NCI-H82 treated with DMSO at 0.1 percent for 48 hours (cell line): ENCODE data around the gene MSANTD2.

ENCODE experiments used
- DNase-seq: peaks from one replicate; lab custom pipeline; 2025; ENCODE audit not compliant: unreplicated experiment; lab: John Stamatoyannopoulos, UW

Gene MSANTD2

DNA sequence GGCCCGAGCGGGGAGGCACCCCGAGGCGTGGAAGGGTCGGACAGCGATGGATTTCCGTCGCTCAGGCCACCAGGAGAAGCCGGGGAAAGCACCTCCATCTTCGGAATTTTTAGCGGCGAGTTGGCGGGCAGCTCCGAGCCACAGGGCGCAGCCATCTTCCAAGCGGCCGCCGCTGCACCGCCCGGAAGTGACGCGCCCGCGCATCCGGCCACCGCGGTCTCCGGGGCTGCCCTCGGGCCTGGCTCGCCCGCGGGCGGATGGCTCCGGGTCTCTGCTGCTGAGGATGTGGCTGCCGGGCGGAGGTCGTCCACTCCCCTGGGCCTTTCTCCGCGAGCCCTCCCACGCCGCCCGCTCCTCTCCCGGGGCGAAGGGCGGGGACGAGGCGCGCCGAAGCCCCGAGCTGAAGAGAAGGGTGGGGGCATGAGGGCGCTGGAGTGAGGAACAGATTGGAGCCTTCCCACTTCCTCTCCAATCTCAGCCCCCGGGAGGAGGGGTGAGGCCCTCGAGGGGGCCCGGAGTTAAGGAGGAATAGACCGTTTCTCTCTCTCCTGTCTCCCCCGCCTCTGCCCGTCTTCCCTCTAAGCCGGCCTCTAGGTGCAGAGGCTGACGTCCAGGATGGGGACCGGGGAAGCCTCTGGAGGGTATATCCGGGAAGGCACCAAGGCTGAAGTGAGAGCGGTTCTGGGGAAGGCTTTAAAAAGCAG is at the start of gene MSANTD2:
Gene MSANTD2, minus strand, starts transcription at position 181 of the 704 bp plus-strand sequence. Its CDS starts 26 bp downstream, at position 155.
- peak; percentile 65 for DNase-seq

DNA sequence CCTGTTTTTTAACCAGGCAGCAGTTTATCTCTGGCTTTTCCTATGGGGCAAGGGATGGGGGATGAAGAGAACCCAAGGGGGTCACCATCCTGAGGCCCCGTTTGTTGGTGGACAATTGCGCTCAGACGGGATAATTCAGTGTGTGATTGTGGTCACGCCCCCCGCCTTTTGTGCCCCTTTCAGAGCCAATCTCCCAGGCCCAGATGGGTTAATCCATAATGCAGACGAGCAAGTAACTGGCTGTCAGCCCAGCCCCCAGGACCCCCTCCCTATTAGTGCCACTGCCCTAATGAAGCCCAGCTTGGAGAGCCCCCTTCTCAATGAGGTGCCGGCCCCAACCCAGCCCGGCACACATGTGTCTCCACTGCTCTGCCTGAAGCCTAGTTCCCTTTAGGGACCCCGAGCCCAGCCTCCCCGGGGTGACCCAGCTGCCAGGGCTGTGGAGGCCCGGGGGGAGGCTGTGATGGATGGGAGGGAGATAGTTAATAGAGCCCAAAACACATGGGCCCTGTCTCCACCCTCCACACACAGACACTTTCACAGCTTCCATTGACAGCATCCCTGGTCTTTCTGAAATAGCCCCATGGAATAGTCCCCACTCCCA is 46.0 kb upstream of the MSANTD2 start:
- no peak for DNase-seq

DNA sequence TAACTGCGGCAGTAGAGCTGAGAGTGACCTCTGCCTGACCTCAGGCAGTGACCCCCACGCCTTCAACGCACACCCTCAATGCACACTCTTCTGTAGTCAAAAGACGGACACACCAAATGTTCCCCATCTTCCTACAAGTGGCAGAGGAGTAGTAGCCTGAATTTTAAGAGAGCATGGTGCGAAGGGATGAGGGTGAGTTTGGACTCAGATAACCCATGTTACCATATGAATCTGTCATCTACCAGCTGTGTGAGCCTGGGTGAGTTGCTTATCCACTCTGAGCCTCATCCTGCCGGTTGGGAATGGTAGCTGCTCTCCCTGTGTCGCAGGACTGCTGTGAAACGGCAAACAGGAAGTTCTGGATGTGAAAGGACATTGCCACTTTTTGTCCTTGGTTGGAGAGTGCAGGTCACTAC is 44.5 kb upstream of the MSANTD2 start:
- no peak for DNase-seq

DNA sequence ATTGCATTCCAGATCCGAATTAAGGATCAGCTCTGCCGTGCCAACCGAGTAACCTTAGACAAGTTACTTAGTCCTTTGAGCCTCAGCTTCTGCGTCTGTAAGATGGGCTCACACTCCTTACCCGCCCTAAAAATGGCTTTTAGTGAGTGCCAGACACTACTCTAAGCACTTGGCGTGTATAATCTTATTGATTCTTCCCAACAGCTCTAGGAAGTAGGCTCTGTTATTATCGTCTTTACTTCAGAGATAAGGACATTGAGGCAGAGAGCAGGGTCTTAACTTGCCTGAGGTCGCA is 43.4 kb upstream of the MSANTD2 start:
- no peak for DNase-seq

DNA sequence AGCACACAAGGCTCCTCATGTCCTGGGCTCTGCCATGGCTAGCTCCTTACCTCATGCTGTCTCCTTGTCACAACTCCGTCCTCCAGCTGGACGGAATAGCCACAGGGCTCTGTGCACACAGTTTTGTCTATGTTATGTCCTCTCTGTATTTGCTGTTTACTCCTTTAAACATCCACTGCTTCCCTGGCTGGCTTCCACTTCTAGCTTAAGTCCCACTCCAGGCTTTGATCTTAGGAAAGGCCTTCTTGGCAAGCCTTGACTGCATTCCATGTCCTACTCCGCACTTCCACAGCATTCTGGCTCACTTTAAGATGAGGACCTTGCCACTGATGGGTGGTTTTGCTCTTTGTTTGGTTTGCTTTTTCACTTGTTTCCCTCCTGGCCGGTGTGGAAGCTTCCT is 42.1 kb upstream of the MSANTD2 start:
- DNase-seq, result no peak

DNA sequence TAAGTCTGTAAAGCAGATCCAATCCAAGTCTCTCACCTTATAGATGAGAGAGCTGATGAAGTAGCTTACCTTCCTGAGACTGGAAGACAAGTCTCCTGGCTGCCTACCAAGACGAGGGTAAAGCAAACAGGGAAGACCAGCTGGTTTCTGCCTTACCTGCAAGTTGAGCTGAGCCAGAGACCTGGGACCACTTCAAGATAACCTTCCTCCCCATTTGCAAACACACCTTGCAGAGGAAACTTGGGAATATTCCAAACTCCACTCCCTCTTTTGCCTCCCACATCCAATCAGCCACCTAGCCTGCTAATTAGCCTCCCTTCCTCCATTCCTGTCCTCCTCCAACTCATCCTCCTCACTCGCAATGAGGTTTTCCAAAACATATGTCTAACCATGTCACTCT is 41.6 kb upstream of the MSANTD2 start:
- DNase-seq, result no peak

DNA sequence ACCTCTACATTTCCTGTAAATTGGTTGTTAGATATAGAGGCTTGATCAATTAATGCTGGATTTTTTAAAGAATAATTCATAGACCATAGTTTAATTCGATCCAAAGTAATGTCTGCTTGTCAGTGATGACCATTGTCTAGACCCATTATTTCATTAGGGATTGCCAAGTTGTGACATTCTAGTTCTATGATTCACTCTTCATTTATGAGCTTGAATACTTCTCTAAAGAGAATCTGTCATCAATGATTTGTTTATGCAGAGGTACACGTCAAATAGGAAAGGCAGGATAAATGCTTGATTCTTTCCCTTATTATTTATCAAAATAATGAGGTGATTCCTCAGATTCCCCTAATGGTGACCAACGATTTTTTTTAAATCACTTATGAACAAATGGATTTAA is 41.0 kb upstream of the MSANTD2 start:
- no peak for DNase-seq

DNA sequence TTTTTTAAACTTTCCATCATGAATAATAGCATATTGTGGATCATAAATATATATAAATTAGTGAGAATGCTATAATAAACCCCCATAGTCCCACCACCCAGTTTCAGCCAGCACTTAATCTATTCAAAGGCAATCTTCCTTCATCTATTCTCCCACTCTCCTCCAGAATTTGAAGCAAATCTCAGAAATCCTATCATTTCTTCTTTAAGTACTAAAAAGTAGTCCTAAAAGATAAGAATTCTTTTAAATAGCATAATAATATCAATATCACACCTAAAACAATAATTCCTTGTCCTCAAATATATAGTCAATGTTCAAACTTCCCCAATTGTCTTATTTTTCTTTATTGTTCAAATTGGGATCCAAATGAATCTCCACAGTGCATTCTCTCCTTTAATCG is 40.5 kb upstream of the MSANTD2 start:
- DNase-seq, result no peak

DNA sequence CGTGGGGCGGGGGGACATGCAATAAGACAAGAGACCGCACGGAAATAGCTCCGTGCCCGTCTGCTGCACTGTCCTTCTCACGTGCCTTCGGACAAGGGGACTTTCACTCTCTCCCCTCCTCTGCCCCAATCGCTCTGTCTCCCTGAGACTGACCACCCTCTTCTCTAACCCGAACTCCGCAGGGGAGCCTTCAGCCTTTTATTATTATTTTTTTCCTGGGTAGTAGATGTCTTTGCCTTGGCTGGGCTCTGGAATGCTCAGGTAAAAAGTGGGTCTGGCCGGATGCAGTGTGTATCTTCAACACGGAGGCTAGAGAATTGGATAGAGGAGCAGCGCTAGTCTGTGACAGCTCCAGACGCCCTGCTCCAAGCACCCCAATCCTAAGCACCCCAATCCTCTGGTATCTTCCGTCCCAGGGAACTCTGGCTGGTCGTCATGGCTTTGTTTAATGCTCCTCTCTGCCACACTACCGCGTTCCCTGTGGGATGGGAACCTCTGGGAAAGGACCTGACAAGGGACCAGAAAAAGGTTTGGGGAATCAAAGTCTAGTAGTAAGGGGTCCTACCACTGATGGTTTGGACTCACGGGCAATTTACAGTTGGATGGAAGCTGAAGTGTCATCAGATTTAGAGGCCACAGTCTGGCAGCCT is 39.9 kb upstream of the MSANTD2 start:
- no peak for DNase-seq

DNA sequence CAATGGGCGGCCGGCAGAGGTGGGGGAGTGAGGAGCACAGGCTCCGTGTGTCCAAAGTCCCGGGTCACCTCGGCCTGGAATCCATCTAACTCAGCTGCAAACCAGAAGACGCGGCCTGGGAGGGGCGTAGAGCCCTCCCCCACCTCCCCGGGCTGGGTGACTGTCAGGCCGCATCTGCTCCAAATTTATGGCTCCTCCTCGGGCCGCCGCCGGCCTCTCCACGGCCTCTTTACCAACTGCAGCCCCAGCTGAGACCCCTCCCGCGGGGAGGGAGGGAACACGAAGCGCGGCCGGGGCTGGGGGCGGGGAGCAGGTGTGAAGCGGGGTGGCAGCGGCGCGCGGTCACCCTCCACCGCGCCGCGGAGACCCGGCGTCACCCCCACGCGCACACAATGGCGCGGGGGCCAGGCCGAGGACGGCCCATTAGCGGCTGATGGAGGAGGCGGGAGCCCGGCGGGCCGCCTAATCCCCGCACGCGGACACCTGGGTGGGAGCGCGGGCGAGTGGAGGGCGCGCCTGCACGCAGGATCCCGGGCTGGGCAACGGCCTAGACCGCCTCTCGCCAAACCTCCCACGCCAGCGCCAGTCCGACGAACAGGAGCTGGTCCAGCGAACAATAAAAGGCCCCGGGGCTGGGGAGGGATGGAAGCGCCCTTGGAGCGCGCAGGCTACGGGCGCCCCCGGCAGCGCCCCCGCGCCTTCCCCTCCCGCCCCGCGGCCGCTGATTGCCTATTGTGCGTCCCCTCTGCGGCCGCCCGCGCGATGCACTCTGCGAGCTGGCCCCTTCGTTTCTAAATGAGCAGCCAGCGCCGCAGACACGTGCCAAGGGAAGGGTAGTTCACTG is 39.1 kb upstream of the MSANTD2 start:
- no peak for DNase-seq

DNA sequence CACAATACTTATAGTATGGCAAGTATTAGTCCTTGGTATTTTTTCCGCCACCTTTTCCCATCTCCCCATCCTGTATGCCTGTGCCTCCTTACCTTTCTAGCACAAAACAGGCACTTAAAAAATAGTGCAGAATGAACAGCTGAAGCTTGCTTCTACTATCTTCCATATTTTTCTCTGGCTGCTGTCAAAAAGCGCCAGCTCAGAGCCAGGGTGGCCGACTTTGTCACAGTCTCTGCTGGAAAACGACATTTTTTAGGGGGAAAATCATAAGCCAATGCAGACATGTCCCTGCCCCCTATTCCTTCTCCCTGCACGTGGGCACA is 38.6 kb upstream of the MSANTD2 start:
- no peak for DNase-seq

DNA sequence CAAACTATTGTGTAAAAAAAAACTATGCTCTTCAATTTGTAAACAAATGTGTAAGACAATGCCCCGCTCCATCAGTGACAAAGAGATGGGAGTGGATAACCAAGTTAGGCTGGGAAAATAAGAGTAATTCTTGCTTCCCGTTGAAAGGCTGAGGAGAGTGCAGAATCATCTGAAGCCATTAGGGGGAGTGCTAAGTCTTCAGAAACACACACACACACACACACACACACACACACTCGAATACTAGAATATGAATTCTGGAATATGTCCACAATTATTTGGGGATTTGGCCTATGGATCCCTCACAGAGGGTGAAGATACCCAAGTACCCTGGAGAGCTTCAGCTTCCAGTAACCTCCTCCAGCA is 37.3 kb upstream of the MSANTD2 start:
- DNase-seq, result peak; percentile 71

DNA sequence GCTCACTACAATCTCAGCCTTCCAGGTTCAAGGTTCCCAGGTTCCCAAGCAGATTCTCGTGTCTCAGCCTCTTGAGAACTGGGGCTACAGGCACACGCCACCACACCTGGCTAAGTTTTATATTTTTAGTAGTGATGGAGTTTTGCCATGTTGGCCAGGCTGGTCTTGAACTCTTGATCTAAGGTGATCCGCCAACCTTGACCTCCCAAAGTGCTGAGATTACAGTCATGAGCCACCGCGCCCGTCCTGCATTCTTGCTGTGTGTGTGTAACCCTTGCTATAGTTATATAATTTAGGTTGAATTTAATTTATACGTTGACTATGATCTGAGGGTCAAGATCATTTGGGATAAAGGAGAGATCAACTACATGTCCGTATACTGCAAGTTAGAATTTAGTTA is 35.7 kb upstream of the MSANTD2 start:
- no peak for DNase-seq

DNA sequence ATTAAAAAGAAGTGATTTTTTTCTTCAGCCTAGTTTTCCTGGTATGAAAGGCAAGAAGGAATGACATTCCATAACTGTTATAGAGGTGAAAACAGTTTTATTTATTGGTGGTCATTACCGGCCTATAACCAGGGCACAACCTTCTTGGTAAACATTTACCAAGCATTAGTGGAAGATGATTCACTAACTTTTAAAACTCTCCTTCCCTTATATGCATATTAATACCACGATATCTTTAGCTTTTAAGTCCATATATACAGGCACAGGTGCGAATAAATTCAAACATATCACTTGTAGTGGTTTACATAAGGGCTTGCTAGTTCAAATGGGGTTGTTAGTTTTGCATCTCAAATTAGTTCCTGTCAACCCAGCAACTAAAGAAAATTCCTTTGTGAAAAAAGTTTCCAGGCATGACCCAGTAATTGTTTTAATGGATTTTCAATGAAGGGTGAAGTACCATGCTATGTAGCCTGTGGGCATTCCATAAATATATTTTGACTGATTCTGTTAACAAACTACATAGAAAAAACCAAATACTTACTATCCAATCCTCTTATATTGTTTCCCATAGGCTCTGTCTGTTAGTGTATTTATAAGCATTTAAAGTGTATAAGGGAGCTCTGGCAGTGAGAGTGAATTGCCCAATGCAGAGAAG is 34.4 kb upstream of the MSANTD2 start:
- no peak for DNase-seq

DNA sequence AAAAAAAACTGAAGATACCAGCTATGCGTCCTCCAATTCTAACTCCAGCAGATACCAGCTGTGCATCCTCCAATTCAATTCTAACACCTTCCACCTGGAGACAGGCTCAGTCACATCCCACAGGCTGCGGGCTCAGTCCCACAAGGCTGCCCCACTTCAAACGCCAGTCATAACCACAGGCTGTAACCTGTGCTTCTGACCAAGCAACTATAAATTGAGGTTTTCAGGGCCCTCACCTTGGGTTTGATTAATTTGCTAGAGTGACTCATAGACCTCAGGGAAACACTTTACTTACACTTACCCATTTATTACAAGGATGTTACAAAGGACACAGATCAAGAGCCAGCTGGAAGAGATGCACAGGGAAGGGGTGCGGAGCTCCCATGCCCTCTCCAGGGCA is 32.4 kb upstream of the MSANTD2 start:
- DNase-seq, result no peak

DNA sequence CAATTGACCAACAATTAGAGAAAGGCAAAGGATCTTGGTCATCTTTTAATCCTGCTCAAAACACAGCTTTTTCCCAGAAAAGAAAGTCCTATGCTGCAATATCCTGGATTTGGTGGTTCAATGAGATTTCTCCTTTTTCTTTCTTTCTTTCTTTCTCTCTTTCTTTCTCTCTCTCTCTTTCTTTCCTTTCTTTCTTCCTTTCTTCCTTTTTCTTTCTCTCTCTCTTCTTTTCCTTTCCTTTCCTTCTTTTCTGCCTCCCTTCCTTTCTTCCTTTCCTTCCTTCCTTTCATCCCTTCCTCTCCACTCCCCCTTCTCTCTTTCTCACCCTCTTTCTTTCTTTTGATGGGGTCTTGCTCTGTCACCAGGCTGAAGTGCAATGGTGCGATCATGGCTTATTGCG is 31.7 kb upstream of the MSANTD2 start:
- no peak for DNase-seq

DNA sequence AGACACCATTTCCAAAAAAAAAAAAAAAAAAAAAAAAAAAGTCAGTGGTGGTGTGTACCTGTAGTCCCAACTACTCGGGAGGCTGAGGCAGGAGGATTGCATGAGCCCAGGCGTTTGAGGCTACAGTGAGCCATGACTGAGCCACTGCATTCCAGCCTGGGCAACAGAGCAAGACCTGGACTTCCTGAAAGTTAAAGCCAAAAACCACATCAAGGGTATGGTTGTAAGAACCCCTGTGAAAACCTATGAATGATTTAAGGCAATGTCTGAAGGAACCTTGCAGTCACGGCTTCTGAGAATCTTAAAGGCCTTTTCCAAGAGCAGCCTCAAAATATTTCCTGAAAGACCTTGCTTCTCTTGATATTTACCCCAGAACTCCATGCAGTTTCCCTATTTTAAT is 30.5 kb upstream of the MSANTD2 start:
- DNase-seq, result no peak

DNA sequence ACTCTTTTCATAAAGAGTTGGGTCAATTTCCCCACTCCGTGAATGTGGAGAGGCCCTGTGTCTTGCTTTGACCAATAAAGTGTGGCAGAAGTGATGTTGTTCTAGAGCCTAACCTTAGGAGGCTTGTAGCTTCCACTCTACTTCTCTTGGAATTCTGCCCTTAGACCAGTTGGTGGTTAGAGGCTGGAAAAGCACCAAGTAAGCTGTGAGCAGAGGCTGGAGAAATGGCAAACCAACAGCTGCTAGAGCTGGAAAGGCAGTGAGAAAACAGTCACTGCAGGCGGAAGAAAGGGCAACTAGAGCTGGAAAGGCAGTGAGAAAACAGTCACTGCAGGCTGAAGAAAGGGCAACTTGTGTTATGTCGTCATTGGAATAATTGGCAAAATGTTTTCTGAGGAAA is 29.8 kb upstream of the MSANTD2 start:
- DNase-seq, result no peak

DNA sequence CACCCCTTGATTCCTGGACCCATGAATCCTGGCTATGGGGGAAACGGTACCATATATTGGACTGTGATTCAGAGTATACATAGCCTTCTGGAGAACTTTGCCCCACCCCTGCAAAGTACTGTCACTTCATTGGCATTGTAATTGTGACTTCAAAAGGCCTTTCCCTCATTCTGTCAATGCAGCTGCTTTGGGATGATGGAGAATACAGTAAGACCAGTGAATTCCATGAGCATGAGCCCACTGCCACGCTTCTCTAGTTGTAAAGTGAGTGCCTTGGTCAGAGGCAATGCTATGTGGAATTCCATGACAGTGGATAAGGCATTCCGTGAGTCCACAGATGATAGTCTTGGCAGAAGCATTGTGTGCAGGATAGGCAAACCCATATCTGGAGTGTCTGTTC is 25.7 kb upstream of the MSANTD2 start:
- no peak for DNase-seq

DNA sequence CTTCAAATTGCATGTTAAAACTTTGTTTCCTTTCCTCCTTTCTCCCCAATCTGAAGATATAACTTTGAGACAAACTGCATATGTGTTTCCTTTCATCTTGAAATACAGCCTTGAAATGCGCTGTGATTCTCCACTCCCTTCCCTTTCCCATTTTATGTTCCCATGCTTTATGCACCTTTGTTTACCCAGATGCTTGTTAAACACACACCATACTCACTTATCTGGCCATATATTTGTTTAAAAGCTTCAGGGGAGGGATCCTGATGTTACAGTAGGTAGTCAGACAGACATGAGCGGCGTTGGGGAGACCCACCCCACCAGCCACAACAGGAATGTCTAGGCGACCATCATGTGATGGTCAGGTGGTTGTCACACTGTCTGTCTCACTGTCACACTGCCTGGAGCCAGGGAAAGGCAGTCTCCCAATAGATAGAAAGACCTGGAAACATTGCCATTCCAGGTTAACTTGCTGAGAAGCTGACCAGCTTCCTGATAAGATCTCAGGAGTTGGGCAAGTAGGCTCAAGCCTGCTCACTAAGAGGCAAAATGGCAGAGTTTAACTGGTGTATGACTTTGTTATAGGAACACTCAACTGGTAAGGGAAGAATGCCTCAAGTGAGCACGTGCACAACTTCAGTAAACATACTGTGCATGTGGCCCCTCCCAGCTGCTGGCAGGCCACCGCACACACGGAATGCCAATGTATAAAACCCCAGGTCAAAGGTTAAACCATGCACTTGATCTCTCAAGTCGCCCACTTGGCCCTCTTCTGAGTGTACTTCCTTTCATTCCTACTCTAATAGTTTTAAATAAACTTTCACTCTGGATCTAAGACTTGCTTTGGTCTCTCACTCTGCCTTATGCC is 23.5 kb upstream of the MSANTD2 start:
- DNase-seq, result no peak
